OCI-LY7 (cell line): ENCODE measurements around the gene NDEL1. TPM values are rescaled to one million over a fixed set of nuclear protein-coding genes. Genes with fewer than 3 reads are reported as not detected.

Experiments
- Bru-seq: library from RNA; stranded (reverse); fragments of 400-500 nt; gene quantifications from one replicate; lab custom pipeline; 2021; lab: Mats Ljungman, UMichigan
- BruChase-seq, 2 experiments: library from RNA; stranded (reverse); fragments of 400-500 nt; gene quantifications; one replicate each; lab custom pipeline; 2021; lab: Mats Ljungman, UMichigan
- BruUV-seq: library from RNA; stranded (reverse); fragments of 400-500 nt; replicated peaks from 2 replicates; lab custom pipeline; 2021; lab: Mats Ljungman, UMichigan
- CTCF ChIA-PET: fragments of 300-600 bp; sonication (Branson Sonifier 250); formaldehyde crosslinking; loops from one replicate; lab custom pipeline; 2022; ENCODE audit warnings: antibody characterized with exemption; ENCODE audit not compliant: unreplicated experiment; lab: Charles Lee
- POLR2A ChIA-PET: fragments of 300-600 bp; sonication (Branson Sonifier 250); formaldehyde crosslinking; loops from one replicate; lab custom pipeline; 2022; ENCODE audit warnings: antibody characterized with exemption; lab: Charles Lee
- DNase-seq: peaks from one replicate; pipeline ENCODE4 v3.0.0-alpha.2; 2015; ENCODE audit warnings: low spot score
- H2AFZ ChIP-seq: fragments of 200-600 bp; sonication (generic), shearing (Covaris generic); 2 replicates; pipeline ENCODE4 v1.6.1; 2014; ENCODE audit warnings: mild to moderate bottlenecking, antibody characterized with exemption, low read length, moderate library complexity
- H3K27ac ChIP-seq: fragments of 200-600 bp; sonication (generic); 2 replicates; pipeline ENCODE4 v1.5.1; 2014; ENCODE audit warnings: mixed run types, low read depth, mild to moderate bottlenecking, moderate library complexity, low read length, inconsistent platforms; ENCODE audit not compliant: poor library complexity, severe bottlenecking
- H3K36me3 ChIP-seq: fragments of 200-600 bp; sonication (generic); 2 replicates; pipeline ENCODE4 v1.6.1; 2014; ENCODE audit warnings: mild to moderate bottlenecking, antibody characterized with exemption, low read length, moderate library complexity, mixed read lengths; ENCODE audit not compliant: insufficient read depth
- H3K4me1 ChIP-seq: fragments of 200-600 bp; sonication (generic); 2 replicates; pipeline ENCODE4 v1.5.1; 2014; ENCODE audit warnings: mild to moderate bottlenecking, low read length; ENCODE audit not compliant: insufficient read depth, poor library complexity, severe bottlenecking
- H3K4me2 ChIP-seq: fragments of 200-600 bp; sonication (generic); 2 replicates; pipeline ENCODE4 v1.6.1; 2014; ENCODE audit warnings: mild to moderate bottlenecking, low read length
- H3K4me3 ChIP-seq: fragments of 200-600 bp; sonication (generic); 2 replicates; pipeline ENCODE4 v1.5.1; 2014; ENCODE audit warnings: mild to moderate bottlenecking, low read depth, low read length; ENCODE audit not compliant: poor library complexity, severe bottlenecking
- H3K79me2 ChIP-seq: fragments of 200-600 bp; sonication (generic); 2 replicates; pipeline ENCODE4 v1.6.1; 2016; ENCODE audit warnings: low read depth, mild to moderate bottlenecking, low read length, moderate library complexity, mixed read lengths; ENCODE audit not compliant: insufficient read depth
- H3K9me2 ChIP-seq: fragments of 200-600 bp; sonication (generic); 2 replicates; pipeline ENCODE4 v1.6.1; 2016; ENCODE audit warnings: mild to moderate bottlenecking, low read length, mixed read lengths; ENCODE audit not compliant: insufficient read depth
- H3K9me3 ChIP-seq: fragments of 200-600 bp; sonication (generic); 2 replicates; pipeline ENCODE4 v1.6.1; 2014; ENCODE audit warnings: mild to moderate bottlenecking, mixed run types, low read length, mixed read lengths
- H4K20me1 ChIP-seq: fragments of 200-600 bp; sonication (generic); 2 replicates; pipeline ENCODE4 v1.6.1; 2014; ENCODE audit warnings: mild to moderate bottlenecking, antibody characterized with exemption, low read length, moderate library complexity, mixed read lengths; ENCODE audit not compliant: insufficient read depth
- CTCF ChIP-seq: fragments of 200-600 bp; sonication (generic); conservative IDR thresholded peaks from 2 replicates; pipeline ENCODE4 v1.5.1; 2014; ENCODE audit warnings: mild to moderate bottlenecking, antibody characterized with exemption, low read length, moderate library complexity, mixed read lengths
- EZH2phosphoT487 ChIP-seq: fragments of 200-600 bp; sonication (generic); IDR thresholded peaks from 2 replicates; pipeline ENCODE4 v1.6.1; 2018; ENCODE audit warnings: low read depth, borderline replicate concordance, mild to moderate bottlenecking, mixed run types, antibody characterized with exemption, low read length, moderate library complexity, mixed read lengths
- intact Hi-C: fragments of 100-400 bp; cut with micrococcal nuclease; formaldehyde crosslinking; loops from one replicate; pipeline ENCODE4 v1.10.0; 2022; ENCODE audit not compliant: unreplicated experiment
- long read RNA-seq: library from polyadenylated mRNA; stranded (forward); transcript quantifications from one replicate; pipeline ENCODE4 v2.0.0, GENCODE V29; 2022
- total RNA-seq, 2 experiments: library from RNA; depleted of rRNA in 1 of 2; stranded (reverse); fragments of >200 nt in 1 of 2; shearing (Covaris generic) in 1 of 2; gene quantifications; 2 replicates each; pipeline ENCODE4 v1.2.3, GENCODE V29; 2014 to 2022

Gene NDEL1
- total RNA-seq (2014; rRNA removed; shearing (Covaris generic)): 37.9 and 40.0 TPM in 2 replicates
- 65.7 and 69.9 TPM in 2 replicates for total RNA-seq (2022)
- percentile 83 among the genes with signal in this experiment for Bru-seq, nascent RNA
- percentile 83 among the genes with signal in this experiment for BruChase-seq, experiment 1, labeled RNA remaining after a 6-hour chase
- BruChase-seq, experiment 2, labeled RNA remaining after a 2-hour chase: percentile 88 among the genes with signal in this experiment
- long read RNA-seq, transcript NDEL1-201 (9 exons, 2,372 nt): major isoform, 30 of 66 reads
- long read RNA-seq, transcript NDEL1-204 (1 exons, 3,927 nt): minor isoform, 13 of 66 reads
- long read RNA-seq, partial matches to known transcripts: 3 of 66 reads
- long read RNA-seq, other reads (novel, unspliced or antisense): 18 of 66 reads

- ChIA-PET CTCF (no interaction called here), POLR2A (interaction anchor here (0.5 to 1.1 kb wide), 7 partner anchors 9 to 293 kb away, joined by 3 to 6 read pairs (median 3); partner anchors contain the start of gene KRABD2)
- peaks cover 38% of the 10 kb centered on the region for H3K79me2 ChIP-seq
- peak within 1 kb of the TSS; percentile 99 for H3K4me2 ChIP-seq
- H2AFZ ChIP-seq: peak within 1 kb of the TSS; percentile 97
- intact Hi-C loops: loop anchor here (1.0 to 5.0 kb wide), 2 partner anchors 52 to 197 kb away; partner anchors contain the start of genes MYH10 and RPL26
- peaks cover 14% of the 10 kb centered on the region for H3K36me3 ChIP-seq
- peaks cover 15% of the 10 kb centered on the region for H3K4me1 ChIP-seq
- H3K9me3 ChIP-seq: no peaks in the 10 kb centered on the region
- DNase-seq: peak; percentile 97
- no peak for TF ChIP-seq CTCF
- no peak for TF ChIP-seq EZH2phosphoT487
- no peaks in the 10 kb centered on the region for H3K9me2 ChIP-seq
- peak within 1 kb of the TSS; percentile 70 for H3K27ac ChIP-seq
- H4K20me1 ChIP-seq: 0 out of 2 replicates have a peak, but pooled peaks cover 7% of the 10 kb centered on the region
- TSS peak; percentile 91 for BruUV-seq
- H3K4me3 ChIP-seq: peak within 1 kb of the TSS; percentile 99
Observed at GRCh38 chr17:8435245-8436168, at the start of gene NDEL1. Gene NDEL1 (plus strand): TSS chr17:8435884. CDS start chr17:8444272, 8,388 bp downstream.

GRCh38 chr17:8386841-8387240, 48.8 kb upstream of the NDEL1 start:
- ChIA-PET CTCF (no interaction called here), POLR2A (no interaction called here)
- intact Hi-C loops: loop anchor here (10.0 kb wide), 1 partner anchor 358 kb away; the partner anchor contains the start of gene CCDC42

More at GRCh38 chr17:8386841-8387240, 48.8 kb upstream of the NDEL1 start:
- no peak overlapping the region for H3K4me3 ChIP-seq
- H3K9me2 ChIP-seq: no peaks in the 10 kb centered on the region
- H3K27ac ChIP-seq: no peak overlapping the region
- H4K20me1 ChIP-seq: peaks cover 5% of the 10 kb centered on the region
- no peak for DNase-seq
- no TSS peak for BruUV-seq
- no peak for TF ChIP-seq CTCF
- no peak for TF ChIP-seq EZH2phosphoT487
- no peak overlapping the region for H2AFZ ChIP-seq
- H3K9me3 ChIP-seq: no peaks in the 10 kb centered on the region
- H3K4me1 ChIP-seq: peaks cover 11% of the 10 kb centered on the region
- H3K79me2 ChIP-seq: peaks cover 21% of the 10 kb centered on the region
- no peak overlapping the region for H3K4me2 ChIP-seq
- peaks cover 11% of the 10 kb centered on the region for H3K36me3 ChIP-seq
